Measurements from ENCODE around the gene CHTOP. TPM values are rescaled to one million over a fixed set of nuclear protein-coding genes. Genes with fewer than 3 reads are reported as not detected.

CHTOP gene
- total RNA-seq, 2 experiments from 2014 or later, result 97.1 to 102 TPM

DNA sequence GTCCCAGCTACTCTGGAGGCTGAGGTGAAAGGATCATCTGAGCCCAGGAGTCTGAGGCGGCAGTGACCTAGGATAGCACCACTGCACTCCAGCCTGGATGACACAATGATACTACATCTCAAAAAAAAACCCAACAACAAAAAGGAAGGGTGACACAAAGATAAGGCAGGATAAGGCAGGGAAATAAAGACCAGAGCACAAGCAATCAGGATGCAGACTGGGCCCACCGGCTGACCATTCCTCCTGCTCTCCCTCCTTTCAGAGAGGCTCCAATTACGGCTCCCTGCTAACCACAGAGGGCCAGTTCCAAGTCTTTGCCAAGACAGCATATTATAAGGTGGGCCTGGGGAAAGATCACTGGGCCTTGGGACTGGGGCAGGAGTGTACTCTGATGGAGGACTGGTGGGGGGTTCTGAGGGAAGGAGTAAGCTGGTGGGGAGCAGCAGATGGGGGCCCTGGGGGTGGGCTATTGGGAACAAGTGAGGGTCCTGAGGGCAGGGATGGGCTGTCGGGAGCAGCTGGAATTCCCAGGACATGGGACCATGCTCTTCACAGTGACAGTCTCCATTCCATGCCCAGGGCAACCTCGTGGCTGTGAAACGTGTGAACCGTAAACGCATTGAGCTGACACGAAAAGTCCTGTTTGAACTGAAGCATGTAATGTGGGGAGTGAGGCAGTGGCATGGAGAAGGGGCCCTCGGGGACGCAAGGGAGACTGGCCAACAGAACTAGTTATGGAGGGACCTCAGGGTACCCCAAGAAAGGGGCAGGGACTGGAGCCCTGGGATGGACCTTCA lies 51.9 kb downstream of the CHTOP start:
- no peak overlapping the region for H3K4me3 ChIP-seq (ENCODE audit: low read length)
- Mint-ChIP-seq H3K9me3 (no peaks in the 10 kb centered on the region), H3K27ac (no peak overlapping the region), H3K36me3 (ENCODE audit: low read depth) (no peaks in the 10 kb centered on the region), H3K27me3 (peaks cover 29% of the 10 kb centered on the region), H3K4me1 (ENCODE audit: low read depth) (no peaks in the 10 kb centered on the region), H3K4me3 (no peak overlapping the region)
- no peaks in the 10 kb centered on the region for H3K9me3 ChIP-seq (ENCODE audit: control insufficient read depth in 1 of 2, insufficient read depth in 1 of 2, low read length in 2 of 2)
- ATAC-seq (ENCODE audit: poor library complexity) (no peak), DNase-seq (no peak)
- POLR2A ChIA-PET, result interaction anchor here (1.1 kb wide), 1 partner anchor 14 kb away, joined by 3 read pairs; no protein-coding TSS in a partner anchor
- H3K4me1 ChIP-seq (ENCODE audit: insufficient read depth, low read length), result no peaks in the 10 kb centered on the region
- intact Hi-C loops (cut with DNase I, micrococcal nuclease), result no loop called here
- H3K36me3 ChIP-seq (ENCODE audit: insufficient read depth, low read length), result no peaks in the 10 kb centered on the region
- peaks cover 6 to 14% of the 10 kb centered on the region in 2 experiments for H3K27me3 ChIP-seq (ENCODE audit: control insufficient read depth in 1 of 2, insufficient read depth in 2 of 2, low read length in 2 of 2)
- no peak overlapping the region for H3K27ac ChIP-seq (ENCODE audit: low read depth in 1 of 2, low read length in 2 of 2)
- CTCF ChIA-PET, result interaction anchor here (1.0 kb wide), 1 partner anchor 8 kb away, joined by 3 read pairs; no protein-coding TSS in a partner anchor
- TF ChIP-seq CTCF (IDR thresholded peaks at IDR 0.05), result no peak

- POLR2A ChIA-PET, result no interaction called here
- no peak overlapping the region for H3K4me3 Mint-ChIP-seq
- intact Hi-C loops (cut with DNase I, micrococcal nuclease), result no loop called here
- H3K36me3 ChIP-seq (ENCODE audit: insufficient read depth, low read length), result no peaks in the 10 kb centered on the region
- no peaks in the 10 kb centered on the region for H3K4me1 Mint-ChIP-seq (ENCODE audit: low read depth)
- DNase-seq (no peak), ATAC-seq (ENCODE audit: poor library complexity) (no peak)
- H3K9me3 Mint-ChIP-seq, result no peaks in the 10 kb centered on the region
- peaks cover 0 to 9% of the 10 kb centered on the region in 2 experiments for H3K27me3 ChIP-seq (ENCODE audit: control insufficient read depth in 1 of 2, insufficient read depth in 2 of 2, low read length in 2 of 2)
- no peak overlapping the region for H3K27ac Mint-ChIP-seq
- H3K4me3 ChIP-seq (ENCODE audit: low read length), result no peak overlapping the region
- TF ChIP-seq CTCF (IDR thresholded peaks at IDR 0.05), result no peak
- no peaks in the 10 kb centered on the region for H3K36me3 Mint-ChIP-seq (ENCODE audit: low read depth)
- no peak overlapping the region for H3K27ac ChIP-seq (ENCODE audit: low read depth in 1 of 2, low read length in 2 of 2)
- H3K9me3 ChIP-seq (ENCODE audit: control insufficient read depth in 1 of 2, insufficient read depth in 1 of 2, low read length in 2 of 2), result no peaks in the 10 kb centered on the region
- no peaks in the 10 kb centered on the region for H3K4me1 ChIP-seq (ENCODE audit: insufficient read depth, low read length)
- H3K27me3 Mint-ChIP-seq, result peaks cover 14% of the 10 kb centered on the region
- CTCF ChIA-PET, result no interaction called here
Measured at GRCh38 chr1:153687346-153688125, 53.7 kb downstream of the CHTOP start.

DNA sequence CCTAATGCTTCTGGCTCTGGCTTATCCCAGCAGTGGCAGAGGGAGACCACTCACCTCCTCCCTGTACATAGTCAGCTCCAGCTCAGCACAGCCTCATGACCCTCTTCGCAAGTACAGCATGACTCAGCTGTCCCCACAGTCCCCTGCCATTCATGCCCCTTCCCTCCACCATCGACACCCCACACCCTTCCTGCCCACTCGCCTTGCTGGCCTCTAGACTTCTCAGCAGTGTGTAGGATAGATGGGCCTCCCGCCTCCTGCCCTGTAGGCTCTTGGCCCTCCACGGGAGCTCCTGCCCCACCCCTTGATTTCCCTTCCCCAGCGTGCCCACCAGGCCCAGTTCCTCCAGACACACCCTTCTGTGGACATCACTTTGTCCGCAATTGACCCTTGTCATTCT lies 54.4 kb downstream of the CHTOP start:
- H3K27me3 ChIP-seq (ENCODE audit: control insufficient read depth in 1 of 2, insufficient read depth in 2 of 2, low read length in 2 of 2), result peaks cover 0 to 9% of the 10 kb centered on the region in 2 experiments
- no peak overlapping the region for H3K27ac Mint-ChIP-seq
- ChIA-PET CTCF (no interaction called here), POLR2A (no interaction called here)
- H3K27me3 Mint-ChIP-seq, result peaks cover 9% of the 10 kb centered on the region
- no peaks in the 10 kb centered on the region for H3K9me3 ChIP-seq (ENCODE audit: control insufficient read depth in 1 of 2, insufficient read depth in 1 of 2, low read length in 2 of 2)
- ATAC-seq (ENCODE audit: poor library complexity) (no peak), DNase-seq (no peak)
- H3K4me1 Mint-ChIP-seq (ENCODE audit: low read depth), result no peaks in the 10 kb centered on the region
- no peak overlapping the region for H3K4me3 ChIP-seq (ENCODE audit: low read length)
- H3K4me1 ChIP-seq (ENCODE audit: insufficient read depth, low read length), result no peaks in the 10 kb centered on the region
- H3K9me3 Mint-ChIP-seq, result no peaks in the 10 kb centered on the region
- TF ChIP-seq CTCF (IDR thresholded peaks at IDR 0.05), result no peak
- H3K36me3 Mint-ChIP-seq (ENCODE audit: low read depth), result no peaks in the 10 kb centered on the region
- no peaks in the 10 kb centered on the region for H3K36me3 ChIP-seq (ENCODE audit: insufficient read depth, low read length)
- H3K27ac ChIP-seq (ENCODE audit: low read depth in 1 of 2, low read length in 2 of 2), result no peak overlapping the region
- H3K4me3 Mint-ChIP-seq, result no peak overlapping the region
- intact Hi-C loops (cut with DNase I, micrococcal nuclease), result no loop called here

Data from CD4-positive, alpha-beta T cell (primary cell).